GM12872 (cell line): ENCODE data around the gene MYMK.

ENCODE experiments used
- CTCF ChIP-seq: IDR thresholded peaks from 3 replicates; pipeline ENCODE4 v1.5.1; 2011; ENCODE audit warnings: low read depth, mild to moderate bottlenecking, low read length, moderate library complexity; ENCODE audit not compliant: insufficient read depth

MYMK gene

GRCh38 chr9:133526721-133527321 lies 2.1 kb upstream of the MYMK start:
- TF ChIP-seq CTCF, result no peak

DNA sequence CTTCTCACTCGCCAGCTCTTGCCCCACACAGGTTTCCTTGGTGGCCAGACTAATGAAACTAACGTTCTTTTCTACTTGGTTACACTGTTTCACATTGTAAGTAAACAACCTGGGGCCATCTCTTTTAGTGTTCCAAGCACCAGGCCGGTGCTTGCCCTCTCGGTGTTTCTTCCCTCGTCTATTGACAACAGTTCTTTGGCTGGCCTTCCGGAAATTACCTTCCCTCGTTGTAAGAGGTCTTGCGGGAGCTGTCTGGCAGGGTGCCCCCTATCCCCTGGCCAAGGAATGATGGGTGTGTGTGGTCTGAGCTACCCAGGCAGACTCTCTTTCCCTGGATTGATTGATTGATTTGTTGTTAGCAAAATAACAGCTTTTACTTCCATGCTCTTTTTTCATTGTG lies 918 bp upstream of the MYMK start:
- TF ChIP-seq CTCF, result no peak

DNA sequence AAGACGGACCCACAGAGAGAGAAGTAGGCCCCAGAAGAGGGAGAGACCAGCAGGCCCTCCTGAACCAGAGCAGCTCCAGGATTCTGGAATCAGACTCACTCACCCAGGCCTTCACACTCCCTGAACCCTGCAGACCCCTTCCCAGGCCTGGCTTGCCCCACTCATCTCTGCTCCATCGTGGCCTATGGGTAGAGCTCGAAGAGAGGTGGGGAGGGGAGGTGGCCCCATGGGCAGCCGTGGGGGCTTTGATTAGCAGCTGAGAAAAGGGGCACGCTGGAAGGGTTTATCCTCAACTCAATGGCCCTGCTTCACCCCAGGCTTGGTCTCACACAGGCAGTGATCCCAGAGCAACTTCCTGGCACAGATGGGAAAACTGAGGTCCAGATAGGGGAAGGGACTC lies 613 bp downstream of the MYMK start:
- no peak for TF ChIP-seq CTCF

DNA sequence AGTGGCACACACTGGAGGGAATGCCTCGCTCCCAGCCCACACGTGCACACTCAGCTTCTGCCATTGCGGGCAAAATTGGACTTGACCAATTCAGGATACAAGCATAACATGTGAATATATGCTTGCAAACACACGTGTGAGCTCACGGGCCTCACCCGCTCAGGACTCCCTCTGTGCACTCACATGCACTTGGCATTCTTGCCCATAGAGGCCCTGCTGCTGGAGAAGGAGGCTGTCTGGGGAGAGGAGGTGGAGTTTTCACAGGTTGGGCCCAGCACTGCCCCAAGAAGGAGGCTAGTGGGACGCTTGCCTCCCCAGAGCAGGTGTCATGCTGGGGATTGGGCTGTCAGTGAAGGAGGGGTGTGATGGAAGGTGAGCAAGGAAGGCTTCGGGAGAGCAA lies 1.7 kb downstream of the MYMK start:
- TF ChIP-seq CTCF, result no peak

- no peak for TF ChIP-seq CTCF
Observed at GRCh38 chr9:133522073-133522910, 2.5 kb downstream of the MYMK start.

- no peak for TF ChIP-seq CTCF
Observed at GRCh38 chr9:133521122-133522072, 3.4 kb downstream of the MYMK start.
